Astrocyte of the cerebellum (primary cell): ENCODE data around the gene ZNRD2.

Experiments
- DNase-seq: peaks from one replicate; pipeline ENCODE4 v3.0.0-alpha.2; 2011; ENCODE audit warnings: low read depth
- H3K4me3 ChIP-seq: 2 replicates; pipeline ENCODE4 v1.5.1; 2011; ENCODE audit warnings: mild to moderate bottlenecking, low read depth, low read length, moderate library complexity
- CTCF ChIP-seq: IDR thresholded peaks from 2 replicates; pipeline ENCODE4 v1.5.1; 2012; ENCODE audit warnings: low read length, low read depth, moderate library complexity, mild to moderate bottlenecking; ENCODE audit errors: missing control alignments
- in situ Hi-C: cut with HindIII; loops from 2 replicates; pipeline ENCODE4 v1.10.0; 2017; ENCODE audit warnings: low sequenced_read_pairs

Gene ZNRD2

GRCh38 chr11:65557280-65558001 lies 12.8 kb upstream of the ZNRD2 start:
- DNase-seq: no peak
- TF ChIP-seq CTCF: no peak
- peak overlapping the region; percentile 70 for H3K4me3 ChIP-seq
- in situ Hi-C loops: no loop called here

GRCh38 chr11:65558002-65558929 lies 12.0 kb upstream of the ZNRD2 start, which contains the start of gene LTBP3:
Gene LTBP3 (minus strand): TSS chr11:65558359. CDS start chr11:65557959, 400 bp downstream.
- H3K4me3 ChIP-seq: peak within 1 kb of the TSS; percentile 70
- TF ChIP-seq CTCF: no peak
- no peak for DNase-seq
- in situ Hi-C loops: no loop called here

GRCh38 chr11:65558930-65559509 lies 11.3 kb upstream of the ZNRD2 start:
- TF ChIP-seq CTCF: peak; percentile 18
- peak overlapping the region; percentile 70 for H3K4me3 ChIP-seq
- no peak for DNase-seq
- in situ Hi-C loops: no loop called here

GRCh38 chr11:65559535-65559934 lies 10.7 kb upstream of the ZNRD2 start:
- no peak for TF ChIP-seq CTCF
- in situ Hi-C loops: no loop called here
- no peak overlapping the region for H3K4me3 ChIP-seq
- DNase-seq: no peak

- DNase-seq: no peak
- in situ Hi-C loops: no loop called here
- no peak overlapping the region for H3K4me3 ChIP-seq
- no peak for TF ChIP-seq CTCF
These were observed 10.2 kb upstream of the ZNRD2 start for GRCh38 chr11:65559951-65560537.
